Stimulated activated CD4-positive, alpha-beta T cell treated with anti-CD3 and anti-CD28 coated beads, TNF-alpha, amount 100 ng/mL, for 1 hour (primary cell): ENCODE measurements around the gene RABEPK.
A peak's percentile ranks its signal among the peaks of the same experiment; 100 is the strongest.
"Not testable (repeated sequence)": the region's sequence is repeated elsewhere in the genome, so short reads cannot be mapped to it uniquely, and the experiment has no call there.

ENCODE experiments used
- DNase-seq, 3 donors: peaks; one replicate each; pipeline ENCODE4 v3.0.0-alpha.2; 2020; ENCODE audit warnings: low read depth in 3 of 3, low spot score in 1 of 3

The RABEPK gene

GRCh38 chr9:125200216-125201047, at the start of gene RABEPK:
RABEPK (plus strand) TSS chr9:125200542; CDS start chr9:125203014, 2,472 bp downstream.
- peak; percentile 68 to 91 (median 70) for DNase-seq

GRCh38 chr9:125151730-125152129, 48.6 kb upstream of the RABEPK start:
- no peak for DNase-seq

- no peak for DNase-seq
These were observed 46.5 kb upstream of the RABEPK start for GRCh38 chr9:125153712-125154367.

- DNase-seq, result no peak
These were observed 43.8 kb upstream of the RABEPK start for GRCh38 chr9:125156551-125156950.

GRCh38 chr9:125160750-125161149, 39.6 kb upstream of the RABEPK start:
- no peak for DNase-seq

GRCh38 chr9:125161284-125161918, 38.9 kb upstream of the RABEPK start:
- DNase-seq, result no peak

- DNase-seq, result not testable (repeated sequence)
These were observed 37.5 kb upstream of the RABEPK start for GRCh38 chr9:125162891-125163290.

- DNase-seq, result no peak
These were observed 33.6 kb upstream of the RABEPK start for GRCh38 chr9:125166762-125167161.

GRCh38 chr9:125169895-125170294, 30.4 kb upstream of the RABEPK start:
- no peak for DNase-seq

GRCh38 chr9:125172031-125172755, 28.1 kb upstream of the RABEPK start:
- DNase-seq, result no peak

- DNase-seq, result no peak
These were observed 23.7 kb upstream of the RABEPK start for GRCh38 chr9:125176636-125177035.

- no peak for DNase-seq
These were observed 22.5 kb upstream of the RABEPK start for GRCh38 chr9:125177888-125178287.

GRCh38 chr9:125179776-125180175, 20.6 kb upstream of the RABEPK start:
- not testable (repeated sequence) for DNase-seq

- no peak for DNase-seq
These were observed 19.5 kb upstream of the RABEPK start for GRCh38 chr9:125180876-125181275.

GRCh38 chr9:125181756-125182155, 18.6 kb upstream of the RABEPK start:
- DNase-seq, result not testable (repeated sequence)

- DNase-seq, result no peak
These were observed 17.3 kb upstream of the RABEPK start for GRCh38 chr9:125183054-125183453.

GRCh38 chr9:125183561-125183960, 16.8 kb upstream of the RABEPK start:
- DNase-seq, result no peak

GRCh38 chr9:125189011-125189360, 11.4 kb upstream of the RABEPK start:
- DNase-seq, result peak in 1 of 3 donors; percentile 14

- peak; percentile 90 to 94 (median 92) for DNase-seq
These were observed 10.7 kb upstream of the RABEPK start, which contains the start of gene PPP6C for GRCh38 chr9:125189361-125190289. PPP6C (minus strand) TSS chr9:125189803; CDS start chr9:125189718, 85 bp downstream.

GRCh38 chr9:125190361-125190801, 10.0 kb upstream of the RABEPK start:
- DNase-seq, result no peak
